ENCODE results near the gene SOWAHB. TPM values are rescaled to one million over a fixed set of nuclear protein-coding genes. Genes with fewer than 3 reads are reported as not detected.
"Not testable (repeated sequence)": the region's sequence is repeated elsewhere in the genome, so short reads cannot be mapped to it uniquely, and the experiment has no call there.

The SOWAHB gene
- total RNA-seq, 2 donors from 2014 or later, result 20.8 to 25.7 TPM

- intact Hi-C loops (cut with DNase I), result no loop called here
- Histone ChIP-seq H3K4me3 (no peak overlapping the region), H3K27ac (no peak overlapping the region), H3K36me3 (no peaks in the 10 kb centered on the region), H3K9ac (ENCODE audit: low read depth in 2 of 2, low read length in 2 of 2) (no peak overlapping the region), H3K9me3 (no peaks in the 10 kb centered on the region), H3K27me3 (no peaks in the 10 kb centered on the region), H3K4me1 (no peaks in the 10 kb centered on the region)
- no peak for TF ChIP-seq CTCF (IDR thresholded peaks at IDR 0.05)
- DNase-seq, result no peak
Measured at GRCh38 chr4:76873495-76873894, 24.4 kb downstream of the SOWAHB start.

DNA sequence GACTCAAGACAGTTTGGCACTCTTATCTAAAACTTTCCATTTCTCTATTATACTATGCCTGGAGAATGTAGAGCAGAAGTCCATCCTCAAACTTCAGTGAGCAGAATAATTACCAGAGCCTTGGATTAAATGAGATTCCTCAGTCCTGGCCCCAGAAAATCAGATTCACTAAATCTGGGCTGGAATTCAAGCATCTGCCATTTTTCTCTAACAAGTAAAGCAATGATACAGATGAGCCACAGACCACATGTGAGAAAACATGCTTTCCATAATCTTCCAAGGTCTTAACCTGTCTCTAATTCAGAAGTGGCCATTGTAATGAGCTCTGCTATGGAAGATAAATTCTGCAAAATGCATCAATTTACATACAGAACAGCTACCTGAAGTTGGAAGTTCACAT, 25.4 kb downstream of the SOWAHB start:
- no peak overlapping the region for H3K9ac ChIP-seq (ENCODE audit: low read depth in 2 of 2, low read length in 2 of 2)
- H3K4me3 ChIP-seq, result no peak overlapping the region
- H3K27me3 ChIP-seq, result no peaks in the 10 kb centered on the region
- intact Hi-C loops (cut with DNase I), result no loop called here
- H3K4me1 ChIP-seq, result no peaks in the 10 kb centered on the region
- no peaks in the 10 kb centered on the region for H3K9me3 ChIP-seq
- H3K36me3 ChIP-seq, result no peaks in the 10 kb centered on the region
- no peak overlapping the region for H3K27ac ChIP-seq
- TF ChIP-seq CTCF (IDR thresholded peaks at IDR 0.05), result no peak
- no peak for DNase-seq

DNA sequence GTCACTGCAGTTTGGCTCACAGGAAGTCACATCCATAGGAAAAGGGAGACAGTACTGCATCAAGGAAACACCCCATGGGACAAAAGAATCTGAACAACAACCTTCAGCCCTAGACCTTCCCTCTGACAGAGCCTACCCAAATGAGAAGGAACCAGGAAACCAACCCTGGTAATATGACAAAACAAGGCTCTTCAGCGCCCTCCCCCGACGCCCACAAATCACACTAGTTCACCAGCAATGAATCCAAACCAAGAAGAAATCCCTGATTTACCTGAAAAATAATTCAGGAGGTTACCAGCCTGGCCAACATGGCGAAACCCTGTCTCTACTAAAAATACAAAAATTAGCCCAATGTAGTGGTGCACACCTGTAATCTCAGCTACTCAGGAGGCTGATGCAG, 29.2 kb downstream of the SOWAHB start:
- H3K27me3 ChIP-seq; H3K9me3 ChIP-seq; H3K27ac ChIP-seq; H3K4me1 ChIP-seq; H3K4me3 ChIP-seq; H3K9ac ChIP-seq (ENCODE audit: low read depth in 2 of 2, low read length in 2 of 2); H3K36me3 ChIP-seq; intact Hi-C loops (cut with DNase I): not testable (repeated sequence)
- peak; percentile 33 for DNase-seq

DNA sequence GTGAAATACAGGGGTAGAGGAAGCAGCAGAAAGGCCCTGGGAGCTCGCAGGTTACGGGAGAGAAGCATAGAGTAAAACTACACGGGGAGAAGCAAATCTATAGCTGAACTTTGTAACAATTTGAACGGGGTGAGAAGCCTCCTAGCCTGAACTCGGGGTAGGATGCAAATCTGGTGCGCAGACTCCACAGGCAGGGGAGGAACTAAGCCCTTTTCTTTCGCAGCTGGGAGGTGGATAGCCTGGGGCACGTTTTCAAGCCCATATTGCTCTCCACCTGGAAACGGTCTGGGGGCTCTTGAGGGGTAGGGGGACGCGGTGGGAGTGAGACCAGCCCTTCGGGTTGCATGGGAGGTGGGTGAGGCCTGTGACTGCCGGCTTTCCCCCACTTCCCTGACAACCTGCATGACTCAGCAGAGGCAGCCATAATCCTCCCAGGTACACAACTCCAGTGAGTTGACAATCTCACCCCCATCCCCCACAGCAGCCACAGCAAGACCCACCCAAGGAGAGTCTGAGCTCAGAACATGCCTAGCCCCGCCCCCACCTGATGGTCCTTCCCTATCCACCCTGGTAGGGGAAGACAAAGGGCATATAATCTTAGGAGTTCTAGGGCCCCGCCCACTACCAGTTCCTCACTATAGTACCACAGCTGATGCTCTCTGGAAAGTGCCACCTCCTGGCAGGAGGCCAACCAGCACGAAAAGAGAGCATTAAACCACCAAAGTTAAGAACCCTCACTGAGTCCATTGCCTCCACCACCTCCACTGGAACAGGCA, 29.9 kb downstream of the SOWAHB start:
- TF ChIP-seq CTCF (IDR thresholded peaks at IDR 0.05), result no peak
- Histone ChIP-seq H3K4me3 (no peak overlapping the region), H3K4me1 (no peaks in the 10 kb centered on the region), H3K9me3 (no peaks in the 10 kb centered on the region), H3K27ac (no peak overlapping the region), H3K27me3 (no peaks in the 10 kb centered on the region), H3K9ac (ENCODE audit: low read depth in 2 of 2, low read length in 2 of 2) (no peak overlapping the region), H3K36me3 (no peaks in the 10 kb centered on the region)
- peak; percentile 96 for DNase-seq
- intact Hi-C loops (cut with DNase I), result no loop called here

DNA sequence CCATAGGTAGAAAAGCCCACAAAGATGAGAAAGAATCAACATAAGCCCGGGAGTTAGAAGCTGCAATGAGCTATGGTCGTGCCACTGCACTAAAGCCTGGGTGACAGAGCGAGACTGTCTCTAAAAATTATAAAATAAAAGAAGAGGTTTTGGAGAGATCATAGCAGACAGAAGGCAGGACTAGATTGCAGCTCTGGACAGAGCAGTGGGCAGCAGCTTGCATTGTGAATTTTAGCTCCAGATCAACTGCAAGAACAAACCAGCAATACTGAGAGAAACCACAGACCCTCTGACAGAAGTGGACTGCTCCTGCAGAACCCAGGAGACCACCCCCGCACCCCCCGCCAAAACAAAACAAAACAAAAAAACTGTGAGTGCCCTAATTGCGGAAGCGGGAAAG, 30.6 kb downstream of the SOWAHB start:
- Histone ChIP-seq H3K4me1 (no peaks in the 10 kb centered on the region), H3K9me3 (no peaks in the 10 kb centered on the region), H3K4me3 (no peak overlapping the region), H3K27ac (no peak overlapping the region), H3K36me3 (no peaks in the 10 kb centered on the region), H3K27me3 (no peaks in the 10 kb centered on the region), H3K9ac (ENCODE audit: low read depth in 2 of 2, low read length in 2 of 2) (no peak overlapping the region)
- intact Hi-C loops (cut with DNase I), result no loop called here
- DNase-seq, result no peak
- no peak for TF ChIP-seq CTCF (IDR thresholded peaks at IDR 0.05)

- H3K27me3 ChIP-seq, result no peaks in the 10 kb centered on the region
- intact Hi-C loops (cut with DNase I), result no loop called here
- no peak for TF ChIP-seq CTCF (IDR thresholded peaks at IDR 0.05)
- H3K9me3 ChIP-seq, result no peaks in the 10 kb centered on the region
- H3K4me1 ChIP-seq, result no peaks in the 10 kb centered on the region
- H3K36me3 ChIP-seq, result no peaks in the 10 kb centered on the region
- H3K9ac ChIP-seq (ENCODE audit: low read depth in 2 of 2, low read length in 2 of 2), result no peak overlapping the region
- no peak for DNase-seq
- no peak overlapping the region for H3K27ac ChIP-seq
- H3K4me3 ChIP-seq, result no peak overlapping the region
Measured at GRCh38 chr4:76866641-76867040, 31.3 kb downstream of the SOWAHB start.
